HG03159 (cell line): Measurements from ENCODE around the gene FLAD1.

Experiments used
- ATAC-seq: cut with Tn5 transposase; IDR thresholded peaks from one replicate; pipeline ENCODE4 v1.9.1; 2021; ENCODE audit warnings: mild to moderate bottlenecking, moderate library complexity; ENCODE audit not compliant: unreplicated experiment

FLAD1 gene

DNA sequence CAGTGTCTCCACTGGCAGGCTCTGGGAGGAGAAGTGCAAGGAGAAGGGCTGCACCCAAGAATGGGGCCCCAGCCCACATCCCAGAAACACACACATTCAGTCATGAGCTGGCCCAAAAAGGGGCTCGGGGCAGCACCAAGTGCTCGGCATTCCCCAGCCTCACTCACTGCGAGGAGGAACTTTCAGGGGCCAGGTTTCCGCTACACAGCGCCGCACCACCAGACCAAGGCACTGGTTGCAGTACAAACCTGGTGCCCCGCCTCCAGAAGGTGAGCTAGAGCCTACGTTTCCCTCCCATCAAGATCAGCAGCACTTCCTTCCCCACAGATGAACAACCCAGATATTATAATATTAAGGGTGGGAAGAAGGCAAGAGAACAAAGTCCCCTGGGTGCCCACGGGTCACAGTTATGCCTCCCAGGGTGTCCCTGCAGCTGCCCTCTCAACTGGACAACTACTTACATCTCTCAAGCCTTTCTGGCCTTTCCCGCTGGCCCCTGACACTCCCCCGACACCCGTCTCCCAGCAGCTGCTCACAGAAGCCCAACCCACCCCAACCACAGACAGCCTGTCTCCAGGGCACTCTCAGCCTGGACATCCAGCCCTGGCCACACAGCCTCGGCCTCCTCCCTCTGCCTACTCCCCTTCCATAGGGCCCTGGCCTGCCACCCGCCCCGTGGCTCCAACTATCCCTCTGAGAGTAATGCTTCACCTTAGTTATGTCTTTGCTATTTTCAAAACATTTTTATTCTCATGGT lies 31.1 kb upstream of the FLAD1 start:
- ATAC-seq: no peak

DNA sequence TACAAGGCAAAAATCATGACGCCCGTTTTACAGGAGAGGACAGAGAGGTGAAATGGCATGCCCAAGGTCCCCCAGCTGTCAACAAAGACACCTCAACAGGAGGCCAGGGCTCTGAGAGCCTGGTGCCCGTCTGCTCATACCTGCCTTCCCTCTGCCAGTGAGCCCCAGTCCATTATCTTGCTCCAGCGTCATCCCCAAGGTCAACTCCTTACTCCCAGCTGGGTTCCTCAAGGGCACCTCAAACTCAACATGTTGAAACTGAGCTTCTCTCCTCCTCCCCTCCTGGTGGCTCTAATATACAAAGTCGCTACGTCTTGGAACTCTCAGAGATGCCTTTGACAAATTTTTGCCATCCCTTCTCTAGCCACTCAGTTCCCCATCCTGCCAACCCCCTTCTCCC lies 30.5 kb upstream of the FLAD1 start:
- ATAC-seq: no peak

DNA sequence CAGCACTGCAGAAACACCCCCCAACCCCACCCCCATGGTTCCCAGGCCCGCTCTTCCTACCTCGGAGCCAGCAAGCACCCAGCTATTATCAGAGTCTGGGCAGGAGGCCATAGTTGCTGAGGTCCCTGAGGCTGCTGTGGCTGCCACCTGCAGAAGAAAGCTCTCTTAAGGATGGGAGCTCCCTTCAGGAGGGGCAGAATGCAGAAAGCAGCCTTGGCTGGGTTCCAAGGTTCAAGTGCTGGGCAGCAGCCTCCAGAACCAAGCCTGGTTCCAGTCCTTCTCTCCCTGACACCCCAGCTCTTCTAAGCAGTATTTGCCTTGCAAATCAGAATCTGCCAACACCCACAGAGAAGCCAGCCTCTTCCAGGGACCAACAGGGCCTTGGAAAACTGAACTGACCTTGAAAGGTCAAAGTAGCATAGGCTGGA lies 29.5 kb upstream of the FLAD1 start:
- ATAC-seq: no peak

DNA sequence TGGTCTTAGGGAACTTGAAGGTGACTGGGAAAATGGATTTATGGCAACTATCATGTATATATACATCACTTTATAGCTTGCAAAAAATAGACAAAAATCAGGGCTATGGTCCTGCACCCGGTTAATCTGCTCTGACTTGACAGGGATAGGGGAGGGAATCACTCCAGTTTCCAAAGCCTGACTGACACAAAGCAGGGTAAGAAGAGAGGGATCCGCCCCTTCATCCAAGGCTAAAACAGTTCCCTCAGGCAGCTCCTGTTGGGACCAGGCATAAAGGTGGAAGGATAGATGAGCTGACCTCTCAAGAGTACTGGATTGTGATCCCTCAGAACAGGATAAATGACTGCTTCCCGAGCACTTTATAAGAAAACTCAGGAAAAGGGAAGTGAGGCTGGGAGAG lies 28.6 kb upstream of the FLAD1 start:
- ATAC-seq: no peak

DNA sequence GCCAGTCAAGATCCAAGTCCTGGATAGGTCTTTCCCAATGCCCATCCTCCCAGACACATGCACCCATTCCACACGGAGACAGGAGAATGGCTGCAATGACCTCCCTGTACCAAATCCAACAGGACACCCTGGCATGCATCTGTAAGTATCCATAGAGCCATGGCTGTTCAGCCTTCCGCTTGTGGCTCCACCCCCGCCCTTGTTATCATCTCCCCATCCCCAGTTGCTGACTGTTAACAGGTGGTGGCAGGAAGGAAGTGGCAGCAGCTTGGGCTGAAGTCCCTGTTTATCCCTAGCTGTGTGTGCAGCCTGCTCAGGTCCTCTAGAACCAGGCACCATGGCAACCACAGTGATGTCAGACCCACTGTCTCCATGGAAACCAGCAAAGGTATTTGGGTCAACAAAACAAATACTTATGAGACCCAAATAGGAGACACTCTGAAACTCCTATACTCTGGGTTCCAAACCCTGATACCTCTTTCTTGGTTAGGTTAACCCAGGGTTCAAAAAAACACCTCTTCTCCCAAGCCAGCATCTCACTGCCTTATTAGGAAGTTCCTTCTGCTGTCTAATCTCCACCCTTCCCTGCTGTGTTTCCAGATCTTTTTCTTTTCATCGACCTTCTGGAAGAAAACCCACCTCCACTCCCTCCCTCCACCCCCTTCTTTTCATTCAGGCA lies 28.0 kb upstream of the FLAD1 start:
- peak; percentile 49 for ATAC-seq

DNA sequence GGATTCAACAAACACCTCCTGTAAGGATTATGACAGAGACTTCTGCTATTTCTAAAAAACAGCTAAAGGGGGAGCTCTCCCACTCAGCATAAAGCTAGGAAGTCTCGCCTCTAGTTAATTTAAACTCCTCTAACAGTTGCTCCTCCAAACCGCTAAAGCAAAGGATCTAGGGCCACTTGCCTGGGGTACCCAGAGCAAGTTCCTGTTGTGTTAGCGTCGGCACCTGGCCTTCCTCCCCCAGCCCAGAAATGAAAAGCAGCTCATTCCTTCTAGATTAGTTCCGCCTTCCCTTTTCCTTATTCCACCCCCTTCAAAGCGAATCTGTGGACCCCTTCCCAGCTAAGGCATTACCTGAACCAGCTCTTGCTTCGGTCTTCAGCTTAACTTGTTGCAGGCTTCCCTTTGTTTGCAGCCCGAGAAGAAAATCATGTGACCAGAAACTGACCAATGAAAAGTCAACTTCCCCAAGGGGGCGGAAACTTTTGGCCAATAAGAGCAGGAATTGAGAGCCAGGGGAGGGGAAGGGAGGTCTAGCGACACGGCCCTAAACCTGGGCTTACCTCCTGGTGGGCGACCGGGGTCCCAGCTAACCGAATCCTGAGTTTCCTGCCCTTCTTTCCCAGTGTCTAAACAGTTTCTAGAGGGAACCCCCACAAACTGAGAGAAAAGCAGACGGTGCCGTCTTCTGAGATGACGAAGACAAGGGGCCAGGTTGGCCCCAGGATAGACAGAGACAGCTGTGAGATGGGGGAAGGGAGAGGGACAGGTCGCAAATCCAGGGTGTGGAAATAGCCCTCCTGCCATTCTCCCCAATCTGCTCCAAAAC lies 27.2 kb upstream of the FLAD1 start, which contains the start of gene PBXIP1:
TSS of gene PBXIP1 (minus strand) at position 382 of the 826 bp plus-strand sequence. CDS start 2,378 bp downstream, outside the sequence.
- ATAC-seq: peak; percentile 53

DNA sequence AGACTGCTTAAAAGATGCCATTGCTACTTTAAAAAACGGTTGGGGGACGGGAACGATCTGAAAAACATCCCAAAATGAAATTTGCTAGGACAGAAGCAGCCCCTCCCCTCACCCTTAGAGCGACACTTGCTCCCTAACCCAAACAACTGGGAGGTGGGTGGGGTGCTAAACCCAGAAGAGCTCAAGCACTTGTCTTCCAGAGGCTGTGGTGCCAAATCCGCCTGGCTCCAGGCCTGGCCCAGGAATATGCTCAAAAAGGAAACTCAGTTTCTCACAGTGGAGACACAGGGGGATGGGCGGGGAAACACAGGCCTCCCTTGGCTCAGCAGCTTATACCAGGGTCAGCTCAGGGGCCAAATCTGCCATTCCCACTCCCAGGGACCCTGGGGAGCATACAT lies 26.6 kb upstream of the FLAD1 start:
- ATAC-seq: no peak

DNA sequence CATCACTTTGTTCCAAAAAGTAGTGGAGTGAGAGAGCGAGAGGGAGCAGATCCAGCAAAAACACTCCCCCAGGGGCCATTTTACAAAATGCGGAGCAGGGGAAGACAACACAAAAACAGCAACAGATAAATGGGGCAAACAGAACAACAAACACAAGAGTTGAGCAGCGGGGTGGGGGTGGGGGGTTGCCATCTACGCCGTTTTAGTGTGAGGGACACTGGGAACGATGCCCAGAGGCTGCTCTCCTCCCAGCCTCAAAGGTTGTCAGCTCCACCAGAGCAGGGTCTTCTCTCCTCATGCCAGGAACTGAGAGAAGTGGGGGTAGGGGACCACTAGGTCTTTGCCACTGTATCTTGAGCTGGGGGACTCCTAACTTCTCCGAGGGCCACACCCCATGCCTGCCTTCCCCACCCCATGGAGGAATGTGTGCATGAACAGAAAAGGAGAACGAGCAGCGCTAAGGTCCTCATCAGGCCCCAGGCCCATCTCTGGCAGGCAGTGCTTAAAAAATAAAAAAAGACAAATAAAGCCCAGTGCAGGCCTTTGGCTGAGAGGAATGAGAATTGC lies 26.0 kb upstream of the FLAD1 start:
- no peak for ATAC-seq

DNA sequence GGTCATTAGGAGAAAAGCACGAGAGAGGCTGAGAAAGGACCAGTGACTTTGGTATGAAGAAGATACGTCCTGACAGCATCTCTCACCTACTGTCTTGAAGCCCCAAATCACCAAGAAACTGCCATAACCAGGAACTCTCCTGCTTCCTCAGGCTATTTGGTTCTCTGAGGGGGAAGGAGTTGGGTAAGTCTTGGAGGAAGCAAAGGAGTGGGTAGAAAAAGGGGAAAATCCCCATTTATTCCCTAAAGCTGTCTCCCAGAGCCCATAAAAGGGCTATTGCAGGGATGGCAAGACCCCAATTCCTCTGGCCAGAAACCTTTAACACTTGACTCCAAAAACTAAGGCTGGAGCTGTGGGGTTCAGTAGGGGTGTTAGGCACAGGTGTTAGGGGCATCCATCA lies 25.1 kb upstream of the FLAD1 start:
- no peak for ATAC-seq

DNA sequence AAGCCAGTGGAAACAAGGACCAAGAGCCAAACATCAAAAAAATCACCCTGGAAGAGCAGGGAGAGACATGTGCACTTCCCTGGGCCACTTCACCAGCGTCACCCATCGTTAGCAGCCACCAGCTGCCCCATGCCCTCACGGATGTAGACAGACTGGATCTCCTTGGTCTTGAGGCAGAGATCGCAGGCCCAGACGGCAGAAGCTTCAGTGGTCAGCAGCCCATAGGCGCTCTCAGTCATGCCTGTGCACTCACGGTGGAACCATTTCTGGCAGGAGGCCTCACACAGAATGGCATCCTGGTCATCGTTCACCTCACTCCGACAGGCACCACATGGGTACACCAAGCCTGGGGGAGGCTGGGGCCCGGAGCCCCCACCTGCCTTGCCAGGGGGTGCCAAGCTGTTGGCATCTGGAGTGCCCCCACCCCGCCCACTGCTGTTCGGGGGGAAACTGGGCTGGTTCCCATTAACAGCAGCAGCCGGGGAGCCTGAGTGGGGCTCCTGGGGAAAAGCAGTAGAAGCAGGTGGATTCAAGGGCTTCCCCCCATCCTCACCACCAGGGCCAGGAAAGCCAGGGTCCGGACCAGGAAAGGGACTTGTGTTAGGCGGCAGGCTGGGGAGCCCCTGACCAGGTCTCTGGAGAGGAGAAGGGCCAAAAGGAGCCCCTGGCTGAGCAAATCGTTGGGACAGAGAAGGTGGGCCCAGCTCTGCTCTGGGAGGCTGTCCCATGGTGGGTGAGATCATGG lies 24.3 kb upstream of the FLAD1 start:
- ATAC-seq: no peak

DNA sequence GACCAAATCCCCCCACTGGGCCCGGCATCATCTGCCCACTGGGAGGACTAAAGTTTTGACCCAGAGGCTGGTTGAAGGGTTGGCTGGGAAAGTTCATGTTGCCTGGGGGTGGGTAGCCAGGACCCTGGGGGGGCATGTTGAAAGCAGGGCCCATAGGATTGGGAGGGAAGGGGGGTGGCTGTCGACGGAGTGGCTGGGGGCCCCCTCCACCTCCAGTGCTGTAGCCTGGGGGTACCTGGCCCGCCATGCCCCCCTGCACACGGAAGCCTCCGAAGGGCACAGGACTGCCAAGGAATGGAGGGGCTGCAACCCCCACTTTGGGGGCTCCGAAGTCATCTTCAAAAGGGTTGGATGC lies 23.7 kb upstream of the FLAD1 start:
- no peak for ATAC-seq

DNA sequence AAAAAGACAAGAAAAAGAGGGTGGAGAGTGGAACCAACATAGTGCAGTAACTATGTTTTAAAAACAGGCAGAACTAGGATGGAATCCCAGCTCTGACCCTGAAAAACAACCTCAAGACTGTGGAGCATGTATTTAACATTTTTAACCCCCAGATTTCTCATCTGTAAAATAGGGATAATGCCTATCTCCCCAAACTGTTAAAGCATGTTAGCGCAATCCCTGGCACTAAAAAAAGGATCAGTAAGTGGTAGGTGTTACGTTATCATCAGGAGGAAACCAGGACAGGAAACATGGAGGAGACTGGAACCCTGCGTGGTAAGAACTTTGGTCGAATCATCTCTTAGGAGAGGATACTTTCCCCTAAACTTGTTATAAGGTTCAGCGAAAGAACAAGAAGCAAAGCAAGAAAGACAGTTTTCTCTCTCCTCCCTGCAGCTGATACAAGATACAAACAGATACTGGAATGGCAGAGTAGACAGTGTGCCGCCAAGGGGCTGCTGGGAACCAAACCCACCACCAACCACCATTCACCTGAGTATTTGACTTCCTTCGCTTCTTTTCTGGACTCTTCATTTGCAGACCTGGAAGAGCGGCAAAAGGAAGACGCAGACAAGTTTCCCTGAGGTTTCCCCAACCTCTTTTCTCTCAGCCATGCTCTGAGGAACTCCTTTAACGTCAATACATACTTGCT lies 22.6 kb upstream of the FLAD1 start:
- no peak for ATAC-seq

DNA sequence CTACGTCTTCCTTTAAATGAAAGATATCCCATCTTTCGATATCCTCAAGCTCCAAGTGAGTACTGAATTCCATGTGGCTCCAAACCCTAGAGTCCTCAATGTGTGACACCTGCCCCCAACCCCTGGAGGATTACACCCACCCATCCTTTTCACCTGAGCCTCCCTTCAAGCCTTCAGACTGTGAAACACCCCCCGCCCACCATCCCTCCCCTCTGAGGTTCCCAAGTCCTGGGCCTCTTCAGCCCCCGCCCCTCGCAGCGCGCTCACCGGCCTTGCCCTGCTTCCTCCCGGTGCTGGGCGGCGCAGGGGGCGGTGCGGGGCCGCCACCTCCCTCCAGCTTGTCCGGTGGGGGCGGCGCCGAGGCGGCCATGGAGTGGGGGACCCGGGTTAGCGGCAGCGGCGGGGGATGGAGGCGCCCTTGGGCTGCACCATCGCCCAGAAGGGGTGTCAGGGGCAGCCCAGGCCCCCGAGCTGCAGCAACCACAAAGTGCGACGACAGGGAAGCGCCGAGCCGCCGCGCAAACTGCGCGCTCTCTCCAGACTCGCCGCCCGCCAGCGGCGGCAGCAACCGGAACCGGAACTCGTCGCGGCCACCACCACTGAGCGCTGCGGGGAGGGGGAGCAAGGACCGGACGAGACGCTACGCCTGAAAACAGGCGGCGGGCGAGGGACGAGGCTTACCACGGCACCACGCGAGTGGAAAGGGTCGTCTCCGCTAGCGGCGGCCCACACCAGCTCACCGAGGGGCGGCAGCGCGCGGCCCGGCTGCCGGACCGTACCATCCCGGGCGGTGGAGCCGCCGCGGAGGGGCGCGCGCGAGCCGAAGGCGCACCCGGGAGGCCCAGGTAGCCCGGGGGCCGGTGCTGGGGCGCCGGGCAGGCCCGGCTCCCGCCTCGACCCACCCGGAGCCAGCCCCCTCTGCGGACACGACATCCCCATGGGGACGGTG lies 21.7 kb upstream of the FLAD1 start, which contains the start of gene PYGO2:
TSS of gene PYGO2 (minus strand) at position 576 of the 949 bp plus-strand sequence. CDS start at position 370, 206 bp downstream.
- ATAC-seq: peak; percentile 67

DNA sequence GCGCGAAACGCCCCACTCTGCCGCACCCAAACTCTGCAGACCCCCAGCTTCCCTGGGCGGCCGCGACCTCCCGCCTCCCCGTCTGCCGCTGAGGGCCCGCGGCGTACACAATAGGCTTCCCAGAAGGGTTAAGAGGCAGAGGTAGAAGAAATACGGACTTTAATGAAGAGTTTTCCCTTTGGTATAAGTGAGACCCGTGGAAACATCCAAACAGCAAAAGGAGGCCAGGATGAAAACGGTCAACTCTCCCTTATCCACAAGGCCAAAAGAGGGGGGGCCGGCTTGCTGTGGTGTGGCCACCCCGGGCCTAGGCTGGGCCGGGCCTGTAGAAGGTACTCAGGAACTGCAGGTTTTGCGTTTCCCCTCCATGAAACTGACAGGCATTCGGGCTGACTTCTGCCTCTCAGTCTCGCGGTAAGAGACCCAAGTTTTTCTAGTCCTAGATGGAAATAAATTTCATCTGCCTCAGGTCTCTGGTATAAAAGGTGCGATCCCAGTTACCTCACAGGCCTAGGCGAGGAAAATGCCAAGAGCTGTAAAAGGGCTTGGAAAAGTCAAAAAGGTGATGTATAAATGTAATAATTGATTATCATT lies 20.9 kb upstream of the FLAD1 start:
- ATAC-seq: peak; percentile 14

DNA sequence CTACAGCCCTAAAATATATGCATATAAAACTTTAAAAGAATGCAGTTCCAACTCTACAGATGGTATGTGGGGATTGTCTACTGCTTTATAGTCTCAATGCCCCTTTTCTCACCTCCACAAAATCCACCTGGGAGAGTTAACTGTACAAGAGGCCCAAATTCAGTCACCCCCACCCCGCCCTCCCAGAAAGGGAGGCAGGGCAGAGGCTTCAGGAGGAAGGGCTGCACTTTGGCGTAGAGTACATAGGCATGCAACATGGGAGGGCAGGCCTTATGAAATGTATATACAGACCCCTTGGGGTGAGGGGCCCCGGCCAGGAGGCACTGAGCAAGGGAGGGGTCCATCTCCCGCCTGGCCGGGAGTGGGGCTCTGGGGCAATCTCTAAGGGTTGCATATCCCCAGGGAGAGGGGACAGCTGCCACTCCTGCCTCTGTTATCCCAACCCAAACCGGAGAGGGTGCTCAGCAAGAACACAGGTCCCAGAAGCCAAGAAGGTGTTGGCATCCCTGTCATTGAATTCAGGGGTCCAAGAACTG lies 20.3 kb upstream of the FLAD1 start:
- no peak for ATAC-seq

DNA sequence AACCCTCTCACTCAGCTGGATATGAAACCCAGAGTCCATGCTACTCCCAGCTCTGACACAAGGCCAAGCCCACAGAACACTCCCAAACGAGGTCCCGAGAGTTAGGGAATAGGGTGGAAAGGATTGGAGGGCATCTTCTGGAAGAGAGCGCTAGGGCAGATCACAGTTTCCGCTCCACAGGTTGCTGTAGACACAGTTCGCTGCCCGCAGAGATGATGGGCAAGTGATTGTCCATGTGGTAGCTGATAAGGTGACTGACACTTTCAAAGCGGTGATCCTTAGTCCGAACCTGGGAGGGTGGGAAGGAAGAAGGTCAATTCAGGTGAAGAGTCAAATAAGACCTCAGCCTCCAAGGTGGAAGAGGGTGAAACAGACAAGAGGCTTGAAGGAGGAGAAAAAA lies 19.5 kb upstream of the FLAD1 start:
- ATAC-seq: no peak

DNA sequence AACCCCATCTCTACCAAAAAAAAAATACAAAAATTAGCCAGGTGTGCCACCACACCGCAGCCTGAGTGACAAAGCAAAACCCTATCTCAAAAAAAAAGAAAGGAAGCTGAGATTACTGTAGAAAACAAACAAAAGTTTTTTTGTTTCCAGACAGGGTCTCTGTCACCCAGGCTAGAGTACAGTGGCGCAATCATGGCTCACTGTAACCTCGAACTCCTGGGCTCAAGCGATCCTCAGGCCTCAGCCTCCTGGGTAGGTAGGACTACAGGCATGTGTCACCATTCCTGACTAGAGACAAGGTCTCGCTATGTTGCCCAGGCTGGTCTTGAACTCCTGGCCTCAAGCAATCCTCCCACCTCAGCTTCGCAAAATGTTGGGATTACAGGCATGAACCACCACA lies 18.8 kb upstream of the FLAD1 start:
- ATAC-seq: no peak

DNA sequence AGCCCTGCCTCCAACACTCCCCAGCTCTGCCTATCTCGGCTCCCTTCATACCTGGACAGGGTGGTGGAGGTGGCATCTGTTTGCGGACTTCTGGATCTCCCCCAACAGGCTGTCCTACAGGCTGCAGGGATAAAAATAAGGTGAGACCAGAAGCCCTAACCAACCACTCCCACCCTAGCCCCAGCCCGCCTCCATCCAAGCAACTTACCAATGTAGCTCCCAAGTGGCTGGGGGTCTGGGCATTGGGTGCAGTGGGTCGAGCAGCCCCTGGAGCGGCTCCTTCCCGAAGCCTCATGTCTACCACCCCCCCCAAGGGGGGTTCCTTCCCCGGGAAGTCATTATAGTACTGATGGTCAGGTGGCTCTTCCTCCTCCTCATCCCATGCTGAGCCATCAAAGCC lies 17.0 kb upstream of the FLAD1 start:
- ATAC-seq: no peak
